ENCODE measurements around the gene DIS3. TPM values are rescaled to one million over a fixed set of nuclear protein-coding genes. Genes with fewer than 3 reads are reported as not detected.
A peak's percentile ranks its signal among the peaks of the same experiment; 100 is the strongest.

DIS3 gene
- total RNA-seq, result 10 to 100 TPM; 21.1 to 32.0 TPM

GRCh38 chr13:72781451-72782439, at the start of gene DIS3, which contains the start of gene PIBF1:
Gene DIS3 (minus strand): TSS chr13:72781900. CDS start chr13:72781832, 68 bp downstream.
Gene PIBF1 (plus strand): TSS chr13:72782133. CDS start chr13:72783470, 1,337 bp downstream.
- Histone ChIP-seq H3K36me3 (peaks cover 14% of the 10 kb centered on the region), H3K27ac (peak within 1 kb of the TSS; percentile 86 to 88), H3K4me3 (peak within 1 kb of the TSS; percentile 97), H3K4me1 (ENCODE audit: control insufficient read depth in 1 of 2, low read depth in 2 of 2) (peaks cover 30 to 35% of the 10 kb centered on the region in 2 donors), H3K27me3 (replicated peaks; ENCODE audit: insufficient read depth) (no peaks in the 10 kb centered on the region), H3K9me3 (no peaks in the 10 kb centered on the region)
- no peak for TF ChIP-seq CTCF (IDR thresholded peaks at IDR 0.05)
- peak; percentile 92 for DNase-seq (ENCODE audit: low spot score)
- ATAC-seq (ENCODE audit: insufficient number of reproducible peaks, low FRiP score, low read depth), result peak; percentile 95

- no peak for ATAC-seq (ENCODE audit: insufficient number of reproducible peaks, low FRiP score, low read depth)
- Histone ChIP-seq H3K36me3 (peaks cover 5% of the 10 kb centered on the region), H3K27me3 (replicated peaks; ENCODE audit: insufficient read depth) (no peaks in the 10 kb centered on the region), H3K9me3 (no peaks in the 10 kb centered on the region), H3K27ac (no peak overlapping the region), H3K4me1 (ENCODE audit: control insufficient read depth in 1 of 2, low read depth in 2 of 2) (no peaks in the 10 kb centered on the region), H3K4me3 (no peak overlapping the region)
- DNase-seq (ENCODE audit: low spot score), result no peak
- TF ChIP-seq CTCF (IDR thresholded peaks at IDR 0.05), result no peak
Measured at GRCh38 chr13:72823724-72824123, 42.0 kb upstream of the DIS3 start.

- no peak for TF ChIP-seq CTCF (IDR thresholded peaks at IDR 0.05)
- Histone ChIP-seq H3K4me3 (no peak overlapping the region), H3K27ac (no peak overlapping the region), H3K27me3 (replicated peaks; ENCODE audit: insufficient read depth) (no peaks in the 10 kb centered on the region), H3K36me3 (peaks cover 5% of the 10 kb centered on the region), H3K4me1 (ENCODE audit: control insufficient read depth in 1 of 2, low read depth in 2 of 2) (no peaks in the 10 kb centered on the region), H3K9me3 (no peaks in the 10 kb centered on the region)
- DNase-seq (ENCODE audit: low spot score), result no peak
- no peak for ATAC-seq (ENCODE audit: insufficient number of reproducible peaks, low FRiP score, low read depth)
Measured at GRCh38 chr13:72823081-72823480, 41.4 kb upstream of the DIS3 start.

GRCh38 chr13:72820898-72821279, 39.2 kb upstream of the DIS3 start:
- Histone ChIP-seq H3K27me3 (replicated peaks; ENCODE audit: insufficient read depth) (no peaks in the 10 kb centered on the region), H3K4me3 (no peak overlapping the region), H3K9me3 (no peaks in the 10 kb centered on the region), H3K4me1 (ENCODE audit: control insufficient read depth in 1 of 2, low read depth in 2 of 2) (no peaks in the 10 kb centered on the region), H3K27ac (no peak overlapping the region), H3K36me3 (no peaks in the 10 kb centered on the region)
- no peak for TF ChIP-seq CTCF (IDR thresholded peaks at IDR 0.05)
- DNase-seq (ENCODE audit: low spot score) (no peak), ATAC-seq (ENCODE audit: insufficient number of reproducible peaks, low FRiP score, low read depth) (no peak)

- DNase-seq (ENCODE audit: low spot score) (no peak), ATAC-seq (ENCODE audit: insufficient number of reproducible peaks, low FRiP score, low read depth) (no peak)
- Histone ChIP-seq H3K9me3 (no peaks in the 10 kb centered on the region), H3K36me3 (no peaks in the 10 kb centered on the region), H3K4me1 (ENCODE audit: control insufficient read depth in 1 of 2, low read depth in 2 of 2) (no peaks in the 10 kb centered on the region), H3K27ac (no peak overlapping the region), H3K27me3 (replicated peaks; ENCODE audit: insufficient read depth) (no peaks in the 10 kb centered on the region), H3K4me3 (no peak overlapping the region)
- no peak for TF ChIP-seq CTCF (IDR thresholded peaks at IDR 0.05)
Measured at GRCh38 chr13:72820156-72820897, 38.6 kb upstream of the DIS3 start.
